GM13976 (cell line): ENCODE measurements around the gene BRD7.

ENCODE experiments used
- DNase-seq: peaks from one replicate; pipeline ENCODE4 v3.0.0; 2012; ENCODE audit warnings: low spot score
- CTCF ChIP-seq: IDR thresholded peaks from 2 replicates; pipeline ENCODE4 v1.5.1; 2012; ENCODE audit warnings: borderline replicate concordance, mild to moderate bottlenecking; ENCODE audit not compliant: insufficient read depth; ENCODE audit errors: extremely low read depth, missing control alignments, control extremely low read depth
- in situ Hi-C: fragments of 300-500 bp; cut with MboI; formaldehyde crosslinking; loops from one replicate; pipeline ENCODE4 v1.12.0; 2022; ENCODE audit warnings: low sequenced_read_pairs, mixed read lengths, inconsistent platforms; ENCODE audit not compliant: unreplicated experiment

The BRD7 gene

DNA sequence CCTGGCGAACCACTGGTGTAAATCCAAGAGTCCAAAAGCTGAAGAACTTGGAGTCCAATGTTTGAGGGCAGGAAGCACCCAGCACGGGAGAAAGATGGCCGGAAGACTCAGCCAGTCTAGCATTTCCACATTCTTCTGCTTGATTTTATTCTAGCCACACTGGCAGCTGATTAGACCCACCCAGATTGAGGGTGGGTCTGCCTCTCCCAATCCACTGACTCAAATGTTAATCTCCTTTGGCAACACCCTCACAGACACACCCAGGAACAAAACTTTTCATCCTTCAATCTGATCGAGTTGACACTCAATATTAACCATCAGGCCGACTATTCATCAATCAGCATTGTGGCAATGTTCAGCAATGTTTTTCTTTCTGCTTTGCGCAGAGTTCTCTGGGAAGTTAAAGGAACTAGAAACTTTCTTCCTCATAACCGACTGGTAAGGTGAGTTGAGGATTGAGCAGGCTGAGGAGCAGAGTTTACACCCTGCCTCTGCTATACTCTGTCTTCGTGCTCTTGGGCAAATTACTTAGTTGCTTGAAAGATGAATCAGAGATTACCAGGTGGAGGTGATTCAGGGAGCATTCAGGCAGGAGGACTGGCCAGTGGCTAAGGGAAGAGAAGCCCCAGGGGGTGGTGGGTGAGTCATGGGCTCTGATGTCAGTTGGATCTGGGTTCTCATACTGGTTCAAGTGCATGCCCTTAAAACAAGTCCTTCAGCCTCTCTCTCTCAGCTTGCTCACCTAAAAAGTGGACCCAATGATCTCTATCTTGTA, 28.2 kb upstream of the BRD7 start:
- no peak for TF ChIP-seq CTCF
- in situ Hi-C loops: loop anchor here (25.0 kb wide), 1 partner anchor 415 kb away; no protein-coding TSS in a partner anchor
- no peak for DNase-seq

- no peak for TF ChIP-seq CTCF
- no peak for DNase-seq
- in situ Hi-C loops: loop anchor here (25.0 kb wide), 1 partner anchor 416 kb away; no protein-coding TSS in a partner anchor
Measured at GRCh38 chr16:50395763-50396710, 27.2 kb upstream of the BRD7 start.

- TF ChIP-seq CTCF: no peak
- DNase-seq: peak; percentile 3
- in situ Hi-C loops: loop anchor here (25.0 kb wide), 1 partner anchor 418 kb away; no protein-coding TSS in a partner anchor
Measured at GRCh38 chr16:50393858-50394802, 25.3 kb upstream of the BRD7 start.

- no peak for DNase-seq
Measured at GRCh38 chr16:50393416-50393815, 24.6 kb upstream of the BRD7 start.

GRCh38 chr16:50390914-50391716, 22.3 kb upstream of the BRD7 start:
- in situ Hi-C loops: loop anchor here (25.0 kb wide), 1 partner anchor 421 kb away; no protein-coding TSS in a partner anchor
- DNase-seq: no peak
- no peak for TF ChIP-seq CTCF

More at GRCh38 chr16:50393416-50393815, 24.6 kb upstream of the BRD7 start:
- TF ChIP-seq CTCF: no peak
- in situ Hi-C loops: loop anchor here (25.0 kb wide), 1 partner anchor 419 kb away; no protein-coding TSS in a partner anchor
